ENCODE data around the gene MLXIPL.
"Not testable (repeated sequence)": the region's sequence is repeated elsewhere in the genome, so short reads cannot be mapped to it uniquely, and the experiment has no call there.

The MLXIPL gene

GRCh38 chr7:73585196-73585595 lies 39.1 kb downstream of the MLXIPL start:
- in situ Hi-C loops (cut with HindIII; ENCODE audit: low sequenced_read_pairs), result no loop called here

GRCh38 chr7:73582664-73583202 lies 41.6 kb downstream of the MLXIPL start:
- in situ Hi-C loops (cut with HindIII; ENCODE audit: low sequenced_read_pairs), result no loop called here

DNA sequence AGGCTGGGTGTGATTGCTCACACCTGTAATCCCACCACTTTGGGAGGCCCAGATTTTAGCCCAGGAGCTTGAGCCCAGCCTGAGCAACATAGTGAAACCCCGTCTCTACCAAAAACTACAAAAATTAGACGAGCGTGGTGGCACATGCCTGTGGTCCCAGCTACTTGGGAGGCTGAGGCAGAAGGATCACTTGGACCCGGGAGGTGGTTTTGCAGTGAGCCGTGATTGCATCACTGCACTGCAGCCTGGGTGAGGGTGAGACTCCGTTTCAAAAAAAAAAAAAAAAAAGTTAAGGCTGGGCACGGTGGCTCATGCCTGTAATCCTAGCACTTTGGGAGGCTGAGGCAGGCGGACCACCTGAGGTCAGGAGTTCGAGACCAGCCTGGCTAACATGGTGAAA lies 43.3 kb downstream of the MLXIPL start:
- in situ Hi-C loops (cut with HindIII; ENCODE audit: low sequenced_read_pairs), result not testable (repeated sequence)

GRCh38 chr7:73578342-73579128 lies 45.8 kb downstream of the MLXIPL start, which contains the start of gene TBL2:
TSS of gene TBL2 (minus strand) at chr7:73578579. CDS start at chr7:73578549, 30 bp downstream.
- in situ Hi-C loops (cut with HindIII; ENCODE audit: low sequenced_read_pairs), result no loop called here

- in situ Hi-C loops (cut with HindIII; ENCODE audit: low sequenced_read_pairs), result no loop called here
These were observed 46.5 kb downstream of the MLXIPL start for GRCh38 chr7:73577627-73578341.

GRCh38 chr7:73573791-73574190 lies 50.5 kb downstream of the MLXIPL start:
- in situ Hi-C loops (cut with HindIII; ENCODE audit: low sequenced_read_pairs), result no loop called here

- in situ Hi-C loops (cut with HindIII; ENCODE audit: low sequenced_read_pairs), result no loop called here
These were observed 51.0 kb downstream of the MLXIPL start for GRCh38 chr7:73573276-73573675.

DNA sequence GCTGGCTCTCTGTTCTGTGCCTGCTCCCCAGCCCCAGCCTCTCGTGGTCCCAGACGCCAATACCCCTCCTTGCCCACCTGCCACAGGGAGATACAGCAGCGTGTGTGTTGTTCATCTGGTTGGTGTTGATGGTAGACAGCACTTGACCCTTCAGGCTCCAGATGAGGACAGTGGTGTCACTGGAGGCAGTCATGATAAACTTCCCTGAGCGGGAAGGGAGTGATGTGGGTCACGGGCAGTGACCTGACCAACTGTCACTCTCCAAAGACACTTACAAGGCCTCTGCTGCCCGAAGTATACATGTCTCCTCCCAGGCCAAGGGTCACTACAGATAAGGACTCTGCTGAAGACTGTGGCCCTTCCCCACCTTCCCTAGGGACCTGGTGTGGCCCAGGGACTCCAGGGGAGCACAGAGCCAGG lies 51.5 kb downstream of the MLXIPL start:
- in situ Hi-C loops (cut with HindIII; ENCODE audit: low sequenced_read_pairs), result no loop called here

GRCh38 chr7:73570977-73571376 lies 53.3 kb downstream of the MLXIPL start:
- in situ Hi-C loops (cut with HindIII; ENCODE audit: low sequenced_read_pairs), result no loop called here

DNA sequence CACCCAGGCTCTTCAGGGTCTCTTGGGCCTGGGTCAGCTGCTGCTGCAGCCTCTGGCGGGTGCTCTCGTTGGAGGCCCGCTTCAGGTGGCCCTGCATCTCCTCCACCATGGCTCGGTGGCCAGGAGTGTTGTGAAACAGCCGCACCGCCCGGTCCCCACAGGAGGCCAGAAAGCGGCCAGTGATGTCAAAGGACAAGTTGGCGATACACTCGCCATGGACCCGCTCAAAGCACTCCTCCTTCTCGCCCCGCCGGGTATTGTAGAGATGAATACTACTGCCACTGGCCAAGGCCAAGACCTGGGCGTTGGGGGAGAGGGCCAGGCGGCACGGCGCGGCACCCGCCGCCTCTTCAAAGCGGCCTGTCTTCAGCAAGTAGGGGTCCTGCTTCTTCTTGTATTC lies 53.8 kb downstream of the MLXIPL start:
- in situ Hi-C loops (cut with HindIII; ENCODE audit: low sequenced_read_pairs), result no loop called here

DNA sequence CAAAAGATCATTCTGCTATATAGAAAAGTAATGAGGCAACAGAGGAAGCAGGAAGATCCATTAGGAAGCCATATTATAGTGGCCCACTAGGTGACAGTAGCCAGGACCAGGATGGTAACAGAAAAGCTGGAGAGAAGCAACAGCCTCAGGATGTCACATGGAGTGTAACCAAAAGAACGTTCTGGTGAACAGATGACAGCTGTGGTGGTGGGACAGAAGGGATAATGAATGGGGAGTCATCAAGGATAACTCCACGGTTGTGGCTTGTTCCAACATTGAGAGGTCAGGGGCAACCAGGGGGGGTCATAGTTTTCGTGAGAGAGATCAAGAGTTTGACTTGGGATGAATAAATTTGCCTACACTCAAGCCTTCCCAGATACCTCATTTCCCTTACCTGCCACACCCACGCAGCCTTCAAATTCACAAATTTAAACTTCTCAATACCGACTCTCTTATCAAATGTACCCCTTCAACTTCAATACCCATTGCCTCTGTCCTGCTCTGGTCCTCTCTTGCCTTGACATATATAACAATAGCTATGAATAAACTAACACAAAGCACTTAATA lies 55.2 kb downstream of the MLXIPL start:
- in situ Hi-C loops (cut with HindIII; ENCODE audit: low sequenced_read_pairs), result no loop called here

- in situ Hi-C loops (cut with HindIII; ENCODE audit: low sequenced_read_pairs), result no loop called here
These were observed 56.3 kb downstream of the MLXIPL start for GRCh38 chr7:73567846-73568685.

GRCh38 chr7:73567140-73567539 lies 57.2 kb downstream of the MLXIPL start:
- in situ Hi-C loops (cut with HindIII; ENCODE audit: low sequenced_read_pairs), result no loop called here

- in situ Hi-C loops (cut with HindIII; ENCODE audit: low sequenced_read_pairs), result not testable (repeated sequence)
These were observed 57.9 kb downstream of the MLXIPL start for GRCh38 chr7:73566431-73566830.

DNA sequence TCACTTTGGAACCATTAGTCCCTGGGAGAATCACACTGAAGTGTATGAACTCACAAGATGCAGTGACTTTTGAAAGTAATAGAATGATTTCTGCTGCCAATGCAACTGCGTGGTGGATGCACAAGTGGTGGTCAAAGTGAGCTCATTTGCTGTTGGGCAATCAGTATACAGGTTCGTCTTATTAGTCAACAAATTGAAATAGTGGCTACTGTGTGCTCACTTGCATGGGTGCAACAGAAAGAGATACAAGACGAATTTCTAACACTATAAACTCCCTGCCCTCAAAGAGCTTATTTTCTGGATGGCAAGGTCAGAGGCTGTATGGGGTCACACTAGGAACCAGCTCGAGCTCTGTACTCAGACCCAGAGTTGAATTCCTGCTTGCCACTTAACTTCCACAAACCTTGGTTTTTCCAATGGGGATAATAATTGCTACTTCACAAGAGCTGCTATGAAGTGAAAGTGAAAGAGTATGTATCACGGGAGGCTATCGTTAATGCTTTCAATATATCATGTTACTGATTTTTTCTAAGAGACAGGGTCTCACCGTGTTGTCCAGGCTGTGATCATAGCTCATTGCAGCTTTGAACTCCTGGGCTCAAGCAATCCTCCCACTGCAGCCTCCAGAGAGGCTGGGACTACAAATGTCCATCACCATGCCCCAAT lies 58.5 kb downstream of the MLXIPL start:
- in situ Hi-C loops (cut with HindIII; ENCODE audit: low sequenced_read_pairs), result no loop called here

- in situ Hi-C loops (cut with HindIII; ENCODE audit: low sequenced_read_pairs), result no loop called here
These were observed 64.0 kb downstream of the MLXIPL start for GRCh38 chr7:73560109-73560835.

GRCh38 chr7:73557397-73558257 lies 66.7 kb downstream of the MLXIPL start, which contains the start of gene BCL7B:
TSS of gene BCL7B (minus strand) at chr7:73557690. CDS start at chr7:73557578, 112 bp downstream.
- in situ Hi-C loops (cut with HindIII; ENCODE audit: low sequenced_read_pairs), result no loop called here

GRCh38 chr7:73557108-73557396 lies 67.3 kb downstream of the MLXIPL start:
- in situ Hi-C loops (cut with HindIII; ENCODE audit: low sequenced_read_pairs), result no loop called here

All from DLD1 (cell line).